GM23248 (cell line): ENCODE results near the gene CFAP210.

Experiments used
- EZH2 ChIP-seq: fragments of 200-600 bp; sonication (generic); IDR thresholded peaks from 2 replicates; pipeline ENCODE4 v1.6.1; 2018; ENCODE audit warnings: antibody characterized with exemption, mild to moderate bottlenecking; ENCODE audit not compliant: insufficient read depth, poor library complexity, severe bottlenecking
- EZH2phosphoT487 ChIP-seq: fragments of 200-600 bp; sonication (generic); IDR thresholded peaks from 2 replicates; pipeline ENCODE4 v1.6.1; 2018; ENCODE audit warnings: antibody characterized with exemption, moderate library complexity, mild to moderate bottlenecking, low read depth; ENCODE audit not compliant: insufficient read depth

DNA sequence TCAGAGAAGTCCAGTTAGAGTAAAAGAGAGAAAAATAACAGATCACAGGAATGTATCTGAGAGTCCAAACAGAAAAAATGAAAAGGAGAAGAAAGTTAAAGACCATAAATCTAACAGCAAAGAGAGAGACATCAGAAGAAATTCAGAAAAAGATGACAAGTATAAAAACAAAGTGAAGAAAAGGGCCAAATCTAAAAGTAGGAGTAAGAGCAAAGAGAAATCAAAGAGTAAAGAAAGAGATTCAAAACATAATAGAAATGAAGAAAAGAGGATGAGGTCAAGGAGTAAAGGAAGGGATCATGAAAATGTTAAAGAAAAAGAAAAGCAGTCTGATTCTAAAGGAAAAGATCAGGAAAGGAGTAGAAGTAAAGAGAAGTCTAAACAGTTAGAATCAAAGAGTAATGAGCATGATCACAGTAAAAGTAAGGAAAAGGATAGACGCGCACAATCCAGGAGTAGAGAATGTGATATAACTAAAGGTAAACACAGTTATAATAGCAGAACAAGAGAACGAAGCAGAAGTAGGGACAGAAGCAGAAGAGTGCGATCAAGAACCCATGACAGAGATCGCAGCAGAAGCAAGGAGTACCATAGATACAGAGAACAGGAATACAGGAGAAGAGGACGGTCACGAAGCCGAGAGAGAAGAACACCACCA is 57.6 kb downstream of the CFAP210 start:
- TF ChIP-seq EZH2 = no peak
- TF ChIP-seq EZH2phosphoT487 = no peak
